AG20443 (cell line): Measurements from ENCODE around the gene RP2.

Experiments used
- DNase-seq: peaks from one replicate; pipeline ENCODE4 v3.0.0; 2012; ENCODE audit warnings: low spot score, mixed read lengths

RP2 gene

DNA sequence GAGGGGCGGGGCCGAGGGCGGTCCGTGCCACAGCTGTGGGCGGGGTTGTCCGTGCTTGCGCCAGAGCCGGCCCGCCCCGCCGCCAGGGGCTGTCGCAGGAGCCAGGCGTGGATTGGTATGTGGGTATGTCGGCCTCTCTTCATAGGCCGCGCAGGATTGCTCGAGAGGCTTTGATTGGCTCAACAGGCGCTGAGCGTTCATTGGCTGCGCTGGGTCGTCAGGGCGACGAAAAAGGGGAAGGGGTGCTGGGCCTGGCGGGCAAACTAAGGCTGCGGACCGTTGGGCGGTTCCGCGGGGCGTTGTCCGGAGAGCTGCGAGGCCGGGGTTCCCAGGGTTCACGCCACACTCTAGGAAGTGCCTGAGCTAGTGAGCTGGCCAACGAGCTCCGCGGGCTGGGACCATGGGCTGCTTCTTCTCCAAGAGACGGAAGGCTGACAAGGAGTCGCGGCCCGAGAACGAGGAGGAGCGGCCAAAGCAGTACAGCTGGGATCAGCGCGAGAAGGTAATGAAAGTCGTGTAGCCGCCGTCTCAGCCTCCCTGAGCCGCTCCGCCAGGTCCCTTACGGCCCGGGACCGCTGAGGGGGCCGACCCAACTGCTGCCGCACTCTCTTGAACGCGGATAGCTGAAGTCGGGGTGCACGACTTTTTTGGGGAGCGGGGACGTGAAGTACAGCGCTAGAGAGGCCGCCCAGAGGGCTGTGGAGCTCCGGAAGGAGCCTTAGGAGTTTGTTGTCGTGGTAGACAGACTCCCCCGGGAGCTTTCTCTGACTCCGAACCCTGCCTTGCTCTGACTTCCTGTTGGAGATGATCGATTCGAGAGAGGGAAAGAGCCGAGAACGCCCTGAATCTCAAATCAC, at the start of gene RP2:
Gene RP2, plus strand, starts transcription at position 343 of the 857 bp plus-strand sequence. Its CDS starts 58 bp downstream, at position 401.
- peak; percentile 88 for DNase-seq

GRCh38 chrX:46788902-46789301, 47.9 kb upstream of the RP2 start:
- peak; percentile 63 for DNase-seq

DNA sequence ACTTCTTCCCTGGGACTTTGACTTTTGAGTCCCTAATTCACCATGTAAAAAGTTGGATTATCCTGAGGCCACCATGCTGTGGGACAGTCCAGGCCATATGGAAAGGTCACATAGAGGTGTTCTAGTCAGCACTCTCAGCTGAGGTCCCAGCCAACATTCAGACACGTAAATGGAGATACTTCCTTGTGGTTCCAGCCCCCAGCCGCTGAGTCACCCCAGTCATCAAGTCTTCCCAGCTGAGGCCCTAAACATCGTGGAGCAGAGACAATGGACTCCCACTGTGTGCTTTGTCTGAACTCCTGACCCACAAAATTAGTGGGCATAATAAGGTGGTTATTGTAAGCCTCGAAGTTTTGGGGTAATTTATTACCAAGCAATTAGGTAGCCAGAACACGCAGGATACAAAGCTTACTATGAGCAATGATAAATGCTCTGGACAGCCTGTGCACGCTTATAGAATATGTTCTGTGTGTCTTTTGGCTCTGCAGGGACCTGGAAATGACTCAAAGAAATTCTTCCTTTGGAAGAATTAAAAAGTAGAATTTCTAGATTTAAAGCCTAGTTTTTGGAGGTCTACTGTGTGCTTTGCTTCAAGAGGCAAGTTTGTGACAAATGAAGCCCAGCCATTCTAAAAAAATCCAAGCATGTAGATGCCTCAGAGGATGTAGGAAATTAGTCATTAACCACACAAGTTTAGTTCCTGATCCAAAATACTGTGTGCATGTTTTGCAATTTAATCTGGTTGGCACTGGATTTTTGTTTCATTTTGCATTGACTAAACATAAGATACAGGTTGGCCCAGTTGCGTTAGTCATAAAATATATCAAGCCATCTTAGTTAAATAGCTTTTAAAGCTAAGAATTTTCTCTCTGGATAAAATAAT, 44.7 kb upstream of the RP2 start:
- DNase-seq, result peak; percentile 63

DNA sequence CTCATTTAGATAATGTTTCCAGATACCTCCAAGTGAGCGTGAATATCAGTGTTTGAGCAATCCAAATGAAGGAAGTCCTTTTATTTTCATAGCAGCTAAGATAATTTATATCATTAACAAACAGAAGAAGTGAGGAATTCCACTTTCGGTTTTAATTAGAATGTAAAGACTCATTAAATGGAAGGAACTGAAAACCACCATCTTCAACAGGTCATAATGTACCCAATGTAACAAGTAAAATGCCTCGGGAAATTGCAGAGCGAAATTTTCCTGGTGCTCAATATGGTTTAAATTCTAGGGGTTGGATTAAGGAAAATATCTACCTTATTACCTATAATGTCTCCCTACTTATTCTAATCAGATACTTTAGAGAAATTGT, 44.0 kb upstream of the RP2 start:
- no peak for DNase-seq

GRCh38 chrX:46793386-46794143, 43.3 kb upstream of the RP2 start:
- no peak for DNase-seq

- peak; percentile 57 for DNase-seq
Observed at GRCh38 chrX:46796574-46797191, 40.2 kb upstream of the RP2 start.

DNA sequence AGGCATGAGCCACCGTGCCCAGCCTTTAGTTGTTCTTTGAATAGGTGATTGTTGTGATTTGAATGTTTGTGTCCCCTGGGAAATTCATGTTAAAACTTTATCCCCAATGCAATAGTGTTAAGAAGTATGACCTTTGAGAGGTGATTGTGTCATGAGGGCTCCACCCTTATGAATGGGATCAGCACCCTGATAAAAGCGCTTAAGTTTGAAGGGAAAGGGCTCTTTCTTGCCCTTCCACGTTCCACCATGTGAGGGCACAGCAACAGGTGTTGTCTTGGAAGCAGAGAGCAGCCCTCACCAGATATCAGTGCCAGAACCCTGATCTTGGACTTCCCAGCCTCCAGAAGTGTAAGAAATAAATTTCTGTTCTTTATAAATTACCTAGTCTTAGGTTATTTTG, 33.7 kb upstream of the RP2 start:
- no peak for DNase-seq

GRCh38 chrX:46805270-46805669, 31.6 kb upstream of the RP2 start:
- DNase-seq, result no peak

- peak; percentile 51 for DNase-seq
Observed at GRCh38 chrX:46811121-46811520, 25.7 kb upstream of the RP2 start.

DNA sequence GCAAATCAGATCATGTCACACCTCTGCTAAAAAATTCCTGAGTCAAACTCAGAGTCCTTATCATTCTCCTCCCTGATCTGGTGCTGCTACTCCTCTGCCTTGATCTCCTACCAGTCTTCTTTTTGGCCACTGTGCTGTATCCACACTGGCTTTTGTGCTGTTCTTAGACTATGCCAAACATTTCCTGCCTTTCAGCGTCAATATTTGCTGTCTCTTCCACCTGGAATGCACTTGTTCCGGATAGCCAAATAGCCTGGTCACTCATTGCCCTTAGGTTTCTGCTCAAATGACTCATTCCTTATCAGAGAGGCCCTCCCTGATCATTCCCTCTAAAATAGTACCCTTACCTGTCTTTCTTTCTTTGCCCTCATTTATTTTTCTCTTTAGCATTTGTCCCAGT, 24.4 kb upstream of the RP2 start:
- DNase-seq, result no peak

DNA sequence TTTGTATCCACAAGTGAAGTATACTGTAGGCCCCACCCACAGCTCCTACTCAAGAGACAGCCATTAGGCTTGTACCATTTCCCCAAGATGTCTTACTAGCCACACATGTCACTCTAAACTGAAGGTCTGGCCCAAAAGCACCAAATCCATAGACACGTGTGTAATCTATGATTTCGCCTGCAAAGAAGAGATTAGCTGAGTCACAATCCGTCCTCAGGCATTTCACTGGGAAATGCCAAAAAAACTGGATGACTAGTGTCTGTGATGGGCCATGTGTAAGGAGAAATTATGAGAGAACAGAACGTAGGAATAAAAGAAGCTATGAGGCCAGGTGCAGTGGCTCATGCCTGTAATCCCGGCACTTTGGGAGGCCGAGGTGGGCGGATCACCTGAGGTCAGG, 21.9 kb upstream of the RP2 start:
- peak; percentile 14 for DNase-seq

DNA sequence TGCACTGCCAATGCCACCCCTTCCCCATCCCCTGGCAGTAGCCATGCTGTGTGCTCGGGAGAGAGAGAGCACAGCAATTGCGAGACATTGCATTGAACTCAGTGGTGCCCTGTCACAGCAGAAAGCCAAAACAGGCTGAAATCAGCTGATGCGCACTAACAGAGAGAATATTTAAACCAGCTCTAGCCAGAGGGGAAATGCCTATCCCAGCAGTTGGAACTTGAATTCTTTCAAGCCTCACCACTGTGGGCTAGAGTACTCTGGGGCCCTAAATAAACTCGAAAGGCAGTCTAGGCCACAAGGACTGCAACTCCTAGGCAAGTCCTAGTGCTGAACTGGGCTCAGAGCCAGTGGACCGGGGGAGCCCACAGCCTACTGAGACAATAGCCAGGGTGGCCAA, 17.7 kb upstream of the RP2 start:
- DNase-seq, result no peak

DNA sequence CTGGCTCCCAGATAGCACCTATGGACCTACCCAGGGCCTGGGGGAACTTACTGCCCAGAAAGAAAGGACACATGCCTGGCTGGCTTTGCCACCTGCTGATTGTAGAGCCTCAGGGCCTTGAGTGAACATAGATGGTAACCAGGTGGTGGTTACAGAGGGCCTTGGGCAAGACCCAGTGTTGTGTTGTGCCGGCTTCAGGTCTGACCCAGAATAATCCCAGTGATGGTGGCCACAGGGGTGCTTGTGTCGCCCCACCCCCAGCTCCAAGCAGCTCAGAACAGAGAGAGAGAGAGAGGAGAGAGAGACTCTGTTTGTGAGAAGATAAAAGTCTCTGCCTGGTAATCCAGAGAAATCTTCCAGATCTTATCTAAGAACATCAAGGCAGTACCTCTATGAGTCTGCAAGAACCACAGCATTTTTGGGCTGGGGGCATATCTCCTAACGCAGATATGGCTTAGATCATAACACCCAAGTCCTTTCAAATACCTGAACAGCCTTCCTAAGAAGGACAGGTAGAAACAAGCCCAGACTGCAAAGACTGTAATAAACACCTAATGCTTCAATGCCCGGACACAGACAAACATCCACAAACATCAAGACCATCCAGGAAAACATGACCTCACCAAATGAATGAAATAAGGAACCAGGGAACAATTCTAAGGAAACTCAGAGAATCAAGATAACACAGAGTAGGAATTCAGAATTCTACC, 16.3 kb upstream of the RP2 start:
- no peak for DNase-seq

GRCh38 chrX:46823481-46823880, 13.4 kb upstream of the RP2 start:
- DNase-seq, result no peak

DNA sequence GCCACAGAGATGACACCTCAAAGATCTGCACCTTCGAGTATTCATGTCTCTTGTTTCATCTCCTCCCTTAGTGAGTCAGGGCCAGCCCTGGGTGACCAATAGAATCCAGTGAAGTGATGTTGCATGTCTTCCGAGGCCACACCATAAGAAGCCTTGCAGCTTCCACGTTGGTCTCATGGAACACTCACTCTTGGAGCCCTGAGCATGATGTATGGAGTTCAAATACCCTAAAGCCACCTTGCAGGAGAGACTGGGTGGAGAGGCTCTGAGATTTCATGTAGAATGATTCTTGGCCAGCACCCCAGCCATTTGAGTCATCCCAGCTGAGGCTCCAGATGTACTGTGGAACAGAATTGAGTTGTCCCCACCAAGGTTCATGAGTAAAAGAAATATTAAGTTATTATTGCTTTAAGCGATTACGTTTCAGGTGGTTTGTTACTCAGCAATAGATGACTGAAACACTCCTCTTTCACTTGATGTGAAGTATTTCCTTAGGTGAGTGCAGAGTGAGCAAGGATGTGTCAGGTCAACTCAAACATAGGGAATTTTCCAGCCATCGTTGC, 5.0 kb upstream of the RP2 start:
- peak; percentile 37 for DNase-seq

GRCh38 chrX:46837558-46838485, 979 bp downstream of the RP2 start:
- DNase-seq, result no peak

- no peak for DNase-seq
Observed at GRCh38 chrX:46838486-46838870, 1.6 kb downstream of the RP2 start.

DNA sequence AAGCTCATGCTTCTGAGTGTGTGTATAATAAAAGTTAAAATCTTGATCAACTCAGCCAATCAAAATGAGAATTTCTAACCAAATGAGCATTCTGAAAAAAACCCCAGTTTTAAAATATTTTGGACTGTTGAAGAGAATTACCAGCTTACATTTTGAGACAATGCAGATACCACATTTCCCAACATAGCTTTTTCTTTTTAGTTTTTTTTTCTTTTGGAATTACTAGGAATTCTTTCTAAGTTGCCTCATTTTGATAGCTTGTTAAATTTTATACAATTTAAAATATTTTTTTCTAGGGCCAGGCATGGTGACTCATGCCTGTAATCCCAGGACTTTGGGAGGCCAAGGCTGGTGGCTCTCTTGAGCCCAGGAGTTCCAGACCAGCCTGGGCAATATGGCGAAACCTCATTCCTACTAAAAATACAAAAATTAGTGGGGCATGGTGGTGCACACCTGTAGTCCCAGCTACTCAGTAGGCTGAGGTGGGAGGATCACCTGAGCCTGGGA, 2.2 kb downstream of the RP2 start:
- DNase-seq, result no peak

DNA sequence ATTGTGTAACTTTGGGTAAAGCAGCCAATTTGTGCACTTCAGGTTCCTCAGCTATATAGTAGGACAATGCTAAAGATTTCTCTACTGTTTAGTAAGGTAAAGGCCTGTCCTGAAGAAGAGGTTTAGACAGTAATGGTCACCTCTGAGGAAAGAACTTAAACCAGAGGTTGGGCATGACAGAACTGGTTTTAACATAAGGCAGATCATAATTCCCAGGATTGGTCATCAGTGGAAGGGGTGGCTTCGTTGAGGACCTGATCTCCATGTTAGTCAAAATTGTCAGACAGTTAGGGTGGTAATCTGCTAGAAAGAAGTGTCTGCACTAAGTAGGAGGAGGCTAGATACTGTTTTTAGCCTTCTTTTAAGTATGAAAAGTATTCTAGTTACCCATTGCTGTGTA, 4.1 kb downstream of the RP2 start:
- DNase-seq, result no peak

GRCh38 chrX:46841346-46841745, 4.5 kb downstream of the RP2 start:
- DNase-seq, result no peak
